Naive thymus-derived CD4-positive, alpha-beta T cell (primary cell): ENCODE results near the gene NSMCE4A. TPM values are rescaled to one million over a fixed set of nuclear protein-coding genes. Genes with fewer than 3 reads are reported as not detected.
"Not testable (repeated sequence)": the region's sequence is repeated elsewhere in the genome, so short reads cannot be mapped to it uniquely, and the experiment has no call there.

Experiments used
- ATAC-seq: fragments of 150-1000 bp; cut with Tn5 transposase; 2 replicates; pipeline ENCODE4 v1.10.0; 2021; ENCODE audit warnings: mild to moderate bottlenecking, moderate library complexity
- CTCF ChIA-PET: fragments of 350-600 bp; sonication (Branson Sonifier 250); formaldehyde crosslinking; loops from one replicate; lab custom pipeline; 2021; ENCODE audit warnings: antibody characterized with exemption; lab: Charles Lee
- POLR2A ChIA-PET: fragments of 350-600 bp; sonication (Branson Sonifier 250); formaldehyde crosslinking; loops from one replicate; lab custom pipeline; 2021; ENCODE audit warnings: antibody characterized with exemption, inconsistent platforms; lab: Charles Lee
- DNase-seq, 9 donors: peaks; one replicate each; pipeline versions ENCODE4 v3.0.0 to v3.0.0-alpha.2; 2020 to 2022; ENCODE audit warnings: mixed read lengths in 1 of 9
- H3K27ac ChIP-seq: one replicate; pipeline ENCODE4 v1.7.0; 2013; ENCODE audit warnings: mild to moderate bottlenecking, low read depth, low read length, moderate library complexity
- H3K27me3 ChIP-seq, 2 donors: one replicate each; pipeline ENCODE4 v1.7.0; 2013; ENCODE audit warnings: low read length in 2 of 2, mild to moderate bottlenecking in 2 of 2, moderate library complexity in 2 of 2; ENCODE audit not compliant: control insufficient read depth in 2 of 2, insufficient read depth in 2 of 2
- H3K36me3 ChIP-seq, 3 experiments: 1 replicate in 2 of 3; 2 replicates in 1 of 3; pipeline ENCODE4 v1.7.0; 2013; ENCODE audit warnings: low read length in 3 of 3, mild to moderate bottlenecking in 3 of 3, moderate library complexity in 1 of 3; ENCODE audit not compliant: insufficient read depth in 3 of 3, control insufficient read depth in 2 of 3
- H3K4me1 ChIP-seq, 2 donors: one replicate each; pipeline ENCODE4 v1.7.0; 2013; ENCODE audit warnings: low read length in 2 of 2, mild to moderate bottlenecking in 2 of 2, moderate library complexity in 1 of 2; ENCODE audit not compliant: control insufficient read depth in 2 of 2, insufficient read depth in 2 of 2
- H3K4me3 ChIP-seq: 2 replicates; pipeline ENCODE4 v1.7.0; 2013; ENCODE audit warnings: mild to moderate bottlenecking, low read length
- H3K9me3 ChIP-seq, 3 experiments: 1 replicate in 2 of 3; 2 replicates in 1 of 3; pipeline ENCODE4 v1.7.0; 2013; ENCODE audit warnings: low read length in 3 of 3; ENCODE audit not compliant: control insufficient read depth in 2 of 3
- H3K27ac Mint-ChIP-seq, 9 donors: one replicate each; pipeline ENCODE4 v1.8.0; 2020 to 2022; ENCODE audit warnings: mixed read lengths in 9 of 9, mild to moderate bottlenecking in 8 of 9, moderate library complexity in 5 of 9, inconsistent platforms in 2 of 9
- H3K27me3 Mint-ChIP-seq, 5 donors: one replicate each; pipeline ENCODE4 v1.8.0; 2021 to 2022; ENCODE audit warnings: mixed read lengths in 5 of 5, mild to moderate bottlenecking in 1 of 5
- H3K36me3 Mint-ChIP-seq, 5 donors: one replicate each; pipeline ENCODE4 v1.8.0; 2020 to 2022; ENCODE audit warnings: mixed read lengths in 5 of 5, mild to moderate bottlenecking in 3 of 5, inconsistent platforms in 1 of 5
- H3K4me1 Mint-ChIP-seq, 7 donors: one replicate each; pipeline ENCODE4 v1.8.0; 2020 to 2022; ENCODE audit warnings: mixed read lengths in 7 of 7, mild to moderate bottlenecking in 3 of 7, inconsistent platforms in 1 of 7
- H3K4me3 Mint-ChIP-seq, 10 donors: one replicate each; pipeline ENCODE4 v1.8.0; 2020 to 2022; ENCODE audit warnings: mild to moderate bottlenecking in 10 of 10, mixed read lengths in 10 of 10, moderate library complexity in 6 of 10, inconsistent platforms in 2 of 10
- H3K9me3 Mint-ChIP-seq, 11 donors: one replicate each; pipeline ENCODE4 v1.8.0; 2020 to 2022; ENCODE audit warnings: mixed read lengths in 11 of 11, mild to moderate bottlenecking in 4 of 11, inconsistent platforms in 1 of 11, moderate library complexity in 1 of 11
- intact Hi-C, 2 donors: fragments of 100-400 bp; cut with micrococcal nuclease; formaldehyde crosslinking; loops; one replicate each; pipeline ENCODE4 v1.15.1; 2023
- polyA plus RNA-seq, 2 donors: library from polyadenylated mRNA; unstranded; fragments of 300-500 nt; fragmentation: Illumina TruSeq; gene quantifications; one replicate each; pipeline ENCODE4 v1.2.3, GENCODE V29; 2021
- total RNA-seq, 6 experiments: library from RNA in 5 of 6; stranded (reverse) in 5 of 6; gene quantifications; 1 replicate in 5 of 6; 2 replicates in 1 of 6; pipeline ENCODE4 v1.2.3 and lab custom pipeline; 2021 to 2026

NSMCE4A gene
- total and polyA plus RNA-seq, 7 experiments from 2014 or later: 34.7 to 87.2 (median 57.0) TPM

GRCh38 chr10:121921238-121921931 lies 53.6 kb downstream of the NSMCE4A start:
- Mint-ChIP-seq H3K4me1 (peaks cover 10 to 26% (median 21%) of the 10 kb centered on the region in 7 donors), H3K36me3 (peaks cover 7 to 39% (median 21%) of the 10 kb centered on the region in 5 donors), H3K27ac (no peak overlapping the region), H3K27me3 (no peaks in the 10 kb centered on the region), H3K4me3 (no peak overlapping the region), H3K9me3 (no peaks in the 10 kb centered on the region)
- DNase-seq: no peak
- H3K36me3 ChIP-seq: peaks cover 0 to 14% (median 0%) of the 10 kb centered on the region in 3 experiments
- no peaks in the 10 kb centered on the region for H3K4me1 ChIP-seq
- ChIA-PET POLR2A (no interaction called here), CTCF (no interaction called here)
- H3K27ac ChIP-seq: no peak overlapping the region
- no peak overlapping the region for H3K4me3 ChIP-seq
- intact Hi-C loops: no loop called here
- H3K9me3 ChIP-seq: no peaks in the 10 kb centered on the region
- H3K27me3 ChIP-seq: no peaks in the 10 kb centered on the region
- no peak for ATAC-seq

- H3K4me1 Mint-ChIP-seq: peaks cover 10 to 20% (median 14%) of the 10 kb centered on the region in 7 donors
- Histone ChIP-seq H3K4me3 (no peak overlapping the region), H3K27me3 (no peaks in the 10 kb centered on the region), H3K36me3 (peaks cover 0 to 14% (median 2%) of the 10 kb centered on the region in 3 experiments), H3K4me1 (no peaks in the 10 kb centered on the region), H3K9me3 (no peaks in the 10 kb centered on the region), H3K27ac (no peak overlapping the region)
- no peak for DNase-seq
- ChIA-PET POLR2A (no interaction called here), CTCF (no interaction called here)
- intact Hi-C loops: no loop called here
- no peak overlapping the region for H3K27ac Mint-ChIP-seq
- H3K36me3 Mint-ChIP-seq: peaks cover 10 to 46% (median 25%) of the 10 kb centered on the region in 5 donors
- H3K9me3 Mint-ChIP-seq: no peaks in the 10 kb centered on the region
- no peak overlapping the region for H3K4me3 Mint-ChIP-seq
- ATAC-seq: no peak
- no peaks in the 10 kb centered on the region for H3K27me3 Mint-ChIP-seq
Measured at GRCh38 chr10:121919666-121920065, 55.4 kb downstream of the NSMCE4A start.

- DNase-seq, H3K9me3 ChIP-seq, POLR2A ChIA-PET, intact Hi-C loops, H3K9me3 Mint-ChIP-seq, H3K4me3 ChIP-seq, H3K27me3 ChIP-seq, CTCF ChIA-PET, H3K4me3 Mint-ChIP-seq, H3K4me1 ChIP-seq, ATAC-seq, H3K27me3 Mint-ChIP-seq, H3K27ac ChIP-seq: not testable (repeated sequence)
- Mint-ChIP-seq H3K27ac (peak overlapping the region in 2 of 9 donors; percentile 16 to 59), H3K36me3 (peaks cover 11 to 48% (median 27%) of the 10 kb centered on the region in 5 donors), H3K4me1 (peaks cover 10 to 22% (median 14%) of the 10 kb centered on the region in 7 donors)
- H3K36me3 ChIP-seq: peaks cover 0 to 14% (median 5%) of the 10 kb centered on the region in 3 experiments
Measured at GRCh38 chr10:121918800-121919199, 56.2 kb downstream of the NSMCE4A start.

GRCh38 chr10:121914661-121915060 lies 60.4 kb downstream of the NSMCE4A start:
- POLR2A ChIA-PET: no interaction called here

GRCh38 chr10:121911421-121911697 lies 63.7 kb downstream of the NSMCE4A start:
- peaks cover 0 to 2% (median 0%) of the 10 kb centered on the region in 11 donors for H3K9me3 Mint-ChIP-seq
- H3K27me3 Mint-ChIP-seq: no peaks in the 10 kb centered on the region
- Histone ChIP-seq H3K27me3 (no peaks in the 10 kb centered on the region), H3K4me1 (no peaks in the 10 kb centered on the region), H3K27ac (no peak overlapping the region), H3K9me3 (no peaks in the 10 kb centered on the region), H3K36me3 (peaks cover 5 to 13% (median 7%) of the 10 kb centered on the region in 3 experiments), H3K4me3 (no peak overlapping the region)
- H3K4me1 Mint-ChIP-seq: peaks cover 0 to 12% (median 8%) of the 10 kb centered on the region in 7 donors
- intact Hi-C loops: no loop called here
- no peak overlapping the region for H3K4me3 Mint-ChIP-seq
- H3K27ac Mint-ChIP-seq: no peak overlapping the region
- no peak for DNase-seq
- ATAC-seq: no peak
- peaks cover 4 to 44% (median 17%) of the 10 kb centered on the region in 5 donors for H3K36me3 Mint-ChIP-seq
- POLR2A ChIA-PET: no interaction called here
- CTCF ChIA-PET: no interaction called here

More at GRCh38 chr10:121914661-121915060, 60.4 kb downstream of the NSMCE4A start:
- H3K4me3 ChIP-seq: no peak overlapping the region
- intact Hi-C loops: no loop called here
- Mint-ChIP-seq H3K36me3 (peaks cover 4 to 42% (median 24%) of the 10 kb centered on the region in 5 donors), H3K4me1 (peaks cover 4 to 16% (median 13%) of the 10 kb centered on the region in 7 donors), H3K27me3 (no peaks in the 10 kb centered on the region), H3K27ac (peak overlapping the region in 1 of 9 donors; percentile 3), H3K9me3 (peaks cover 0 to 2% (median 0%) of the 10 kb centered on the region in 11 donors), H3K4me3 (no peak overlapping the region)
- ATAC-seq (no peak), DNase-seq (no peak)
- H3K36me3 ChIP-seq: peaks cover 5 to 17% (median 7%) of the 10 kb centered on the region in 3 experiments
- no peaks in the 10 kb centered on the region for H3K9me3 ChIP-seq
- no peak overlapping the region for H3K27ac ChIP-seq
- CTCF ChIA-PET: no interaction called here
- no peaks in the 10 kb centered on the region for H3K4me1 ChIP-seq
- H3K27me3 ChIP-seq: no peaks in the 10 kb centered on the region

GRCh38 chr10:121910673-121911420 lies 64.2 kb downstream of the NSMCE4A start:
- CTCF ChIA-PET: no interaction called here
- POLR2A ChIA-PET: no interaction called here
- no peak for ATAC-seq
- no peaks in the 10 kb centered on the region for H3K9me3 ChIP-seq
- no peak for DNase-seq
- H3K4me3 ChIP-seq: no peak overlapping the region
- Mint-ChIP-seq H3K4me1 (peaks cover 0 to 12% (median 8%) of the 10 kb centered on the region in 7 donors), H3K9me3 (peaks cover 0 to 2% (median 0%) of the 10 kb centered on the region in 11 donors), H3K27me3 (no peaks in the 10 kb centered on the region), H3K36me3 (peaks cover 4 to 44% (median 17%) of the 10 kb centered on the region in 5 donors), H3K4me3 (no peak overlapping the region), H3K27ac (no peak overlapping the region)
- peaks cover 5 to 13% (median 7%) of the 10 kb centered on the region in 3 experiments for H3K36me3 ChIP-seq
- H3K4me1 ChIP-seq: no peaks in the 10 kb centered on the region
- H3K27ac ChIP-seq: no peak overlapping the region
- intact Hi-C loops: no loop called here
- no peaks in the 10 kb centered on the region for H3K27me3 ChIP-seq
